BJ (cell line): Measurements from ENCODE around the gene LIM2. TPM values are rescaled to one million over a fixed set of nuclear protein-coding genes. Genes with fewer than 3 reads are reported as not detected.

ENCODE experiments used
- CTCF ChIA-PET: fragments of 350-600 bp; formaldehyde crosslinking; extraction: SDS; loops from one replicate; lab custom pipeline; 2021; ENCODE audit warnings: antibody characterized with exemption, inconsistent platforms; lab: Yijun Ruan, JAX
- POLR2A ChIA-PET: fragments of 300-600 bp; sonication (Branson Sonifier 250); formaldehyde crosslinking; extraction: SDS; loops from one replicate; lab custom pipeline; 2021; ENCODE audit warnings: antibody characterized with exemption; lab: Charles Lee
- DNase-seq: peaks from one replicate; pipeline ENCODE4 v3.0.0-alpha.2; 2011; ENCODE audit warnings: low read depth
- H3K27me3 ChIP-seq: 2 replicates; pipeline ENCODE4 v1.6.0; 2011; ENCODE audit warnings: low read length; ENCODE audit not compliant: control insufficient read depth, insufficient read depth
- H3K36me3 ChIP-seq: 2 replicates; pipeline ENCODE4 v1.5.1; 2011; ENCODE audit warnings: low read length; ENCODE audit not compliant: control insufficient read depth, insufficient read depth
- H3K4me3 ChIP-seq: 2 replicates; pipeline ENCODE4 v1.5.1; 2011; ENCODE audit warnings: low read depth, mild to moderate bottlenecking, control low read depth, low read length
- polyA plus RNA-seq: library from polyadenylated mRNA; depleted of rRNA; stranded (reverse); fragments of >200 nt; gene quantifications from 2 replicates; pipeline ENCODE4 v1.2.3, GENCODE V29; 2011
- TF ChIP-seq, protein P1 (sequence below): IDR thresholded peaks from 2 replicates; pipeline ENCODE4 v1.5.1; 2011; ENCODE audit warnings: low read depth, mild to moderate bottlenecking, control low read depth, inconsistent platforms, low read length, moderate library complexity; ENCODE audit not compliant: insufficient read depth

The LIM2 gene
- polyA plus RNA-seq, 1 experiment = not detected

GRCh38 chr19:51368366-51369282 lies 19.1 kb downstream of the LIM2 start, which contains the start of gene CLDND2:
CLDND2 (minus strand) TSS chr19:51369003; CDS start chr19:51368577, 426 bp downstream.
- DNase-seq = no peak
- peak within 1 kb of the TSS; percentile 92 for H3K4me3 ChIP-seq
- peaks cover 2% of the 10 kb centered on the region; the same call in 1 of the 2 replicates for H3K27me3 ChIP-seq
- ChIA-PET CTCF (interaction anchor here (0.7 to 2.0 kb wide), 4 partner anchors 20 to 447 kb away, joined by 3 to 5 read pairs (median 4); partner anchors contain the start of gene LIM2), POLR2A (interaction anchor here (1.5 kb wide), 1 partner anchor 29 kb away, joined by 12 read pairs; no protein-coding TSS in a partner anchor)
- TF ChIP-seq, protein P1, sequence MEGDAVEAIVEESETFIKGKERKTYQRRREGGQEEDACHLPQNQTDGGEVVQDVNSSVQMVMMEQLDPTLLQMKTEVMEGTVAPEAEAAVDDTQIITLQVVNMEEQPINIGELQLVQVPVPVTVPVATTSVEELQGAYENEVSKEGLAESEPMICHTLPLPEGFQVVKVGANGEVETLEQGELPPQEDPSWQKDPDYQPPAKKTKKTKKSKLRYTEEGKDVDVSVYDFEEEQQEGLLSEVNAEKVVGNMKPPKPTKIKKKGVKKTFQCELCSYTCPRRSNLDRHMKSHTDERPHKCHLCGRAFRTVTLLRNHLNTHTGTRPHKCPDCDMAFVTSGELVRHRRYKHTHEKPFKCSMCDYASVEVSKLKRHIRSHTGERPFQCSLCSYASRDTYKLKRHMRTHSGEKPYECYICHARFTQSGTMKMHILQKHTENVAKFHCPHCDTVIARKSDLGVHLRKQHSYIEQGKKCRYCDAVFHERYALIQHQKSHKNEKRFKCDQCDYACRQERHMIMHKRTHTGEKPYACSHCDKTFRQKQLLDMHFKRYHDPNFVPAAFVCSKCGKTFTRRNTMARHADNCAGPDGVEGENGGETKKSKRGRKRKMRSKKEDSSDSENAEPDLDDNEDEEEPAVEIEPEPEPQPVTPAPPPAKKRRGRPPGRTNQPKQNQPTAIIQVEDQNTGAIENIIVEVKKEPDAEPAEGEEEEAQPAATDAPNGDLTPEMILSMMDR = no peak
- H3K36me3 ChIP-seq = no peaks in the 10 kb centered on the region

GRCh38 chr19:51367565-51368365 lies 20.0 kb downstream of the LIM2 start:
- CTCF ChIA-PET = interaction anchor here (1.0 to 2.0 kb wide), 3 partner anchors 20 to 75 kb away, joined by 3 to 5 read pairs (median 4); partner anchors contain the start of gene LIM2

DNA sequence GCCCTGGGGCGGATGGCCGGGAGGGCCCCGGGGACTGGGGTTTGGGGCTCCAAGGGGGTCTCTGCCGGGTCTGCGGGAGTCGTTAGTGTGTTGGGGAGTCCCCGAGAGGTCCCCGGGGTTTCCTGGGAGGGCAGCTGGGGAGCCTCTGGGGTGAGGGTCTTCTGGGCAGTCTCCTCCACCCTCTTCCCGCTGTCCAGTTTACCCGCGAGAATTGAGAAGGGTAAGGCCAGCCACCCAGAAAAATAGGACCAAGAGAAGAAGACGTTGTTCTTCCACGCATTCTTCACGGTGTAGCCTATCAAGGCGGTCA lies 20.6 kb downstream of the LIM2 start:
- POLR2A ChIA-PET = interaction anchor here (0.6 to 1.5 kb wide), 3 partner anchors 8 to 562 kb away, joined by 4 to 12 read pairs (median 5); no protein-coding TSS in a partner anchor
- CTCF ChIA-PET = interaction anchor here (1.0 to 1.3 kb wide), 2 partner anchors 21 to 75 kb away, joined by 3 to 4 read pairs; partner anchors contain the start of gene LIM2
- no peak for DNase-seq

More at GRCh38 chr19:51367565-51368365, 20.0 kb downstream of the LIM2 start:
- H3K27me3 ChIP-seq = peaks cover under 1% of the 10 kb centered on the region; the same call in 1 of the 2 replicates
- peak overlapping the region; percentile 93 for H3K4me3 ChIP-seq
- POLR2A ChIA-PET = interaction anchor here (0.6 to 1.5 kb wide), 3 partner anchors 8 to 563 kb away, joined by 4 to 12 read pairs (median 5); no protein-coding TSS in a partner anchor
- DNase-seq = peak; percentile 92
- no peaks in the 10 kb centered on the region for H3K36me3 ChIP-seq
- TF ChIP-seq, protein P1 = no peak

GRCh38 chr19:51366389-51367254 lies 21.2 kb downstream of the LIM2 start:
- POLR2A ChIA-PET = interaction anchor here (0.6 to 1.5 kb wide), 3 partner anchors 7 to 27 kb away, joined by 3 to 12 read pairs (median 5); no protein-coding TSS in a partner anchor
- no peaks in the 10 kb centered on the region for H3K36me3 ChIP-seq
- TF ChIP-seq, protein P1 = no peak
- H3K27me3 ChIP-seq = no peaks in the 10 kb centered on the region
- DNase-seq = peak; percentile 82
- H3K4me3 ChIP-seq = peak overlapping the region; percentile 93
- CTCF ChIA-PET = interaction anchor here (1.0 to 1.1 kb wide), 2 partner anchors 17 to 26 kb away, joined by 3 read pairs; no protein-coding TSS in a partner anchor

More for the DNA sequence above, 20.6 kb downstream of the LIM2 start:
- peak overlapping the region; percentile 93 for H3K4me3 ChIP-seq
- H3K36me3 ChIP-seq = no peaks in the 10 kb centered on the region
- no peaks in the 10 kb centered on the region for H3K27me3 ChIP-seq
- TF ChIP-seq, protein P1 = no peak
